ENCODE data around the gene IFNL3.

GRCh38 chr19:39262496-39262895, 17.7 kb upstream of the IFNL3 start:
- TF ChIP-seq CTCF (IDR thresholded peaks at IDR 0.05 in 8 of 11, conservative IDR thresholded peaks at IDR 0.05 in 3 of 11) (no peak), POLR2AphosphoS5 (IDR thresholded peaks at IDR 0.05) (no peak), POLR2A (IDR thresholded peaks at IDR 0.05) (no peak)
